GM19193 (cell line): ENCODE data around the gene SLC48A1.

Experiments
- POLR2A ChIP-seq: IDR thresholded peaks from 4 replicates; pipeline ENCODE4 v1.6.1; 2011; ENCODE audit not compliant: insufficient read depth, insufficient read length; ENCODE audit errors: extremely low read depth

The SLC48A1 gene

GRCh38 chr12:47763481-47764346, 9.3 kb upstream of the SLC48A1 start:
- no peak for TF ChIP-seq POLR2A

- no peak for TF ChIP-seq POLR2A
These were observed 6.4 kb upstream of the SLC48A1 start for GRCh38 chr12:47766502-47767215.

DNA sequence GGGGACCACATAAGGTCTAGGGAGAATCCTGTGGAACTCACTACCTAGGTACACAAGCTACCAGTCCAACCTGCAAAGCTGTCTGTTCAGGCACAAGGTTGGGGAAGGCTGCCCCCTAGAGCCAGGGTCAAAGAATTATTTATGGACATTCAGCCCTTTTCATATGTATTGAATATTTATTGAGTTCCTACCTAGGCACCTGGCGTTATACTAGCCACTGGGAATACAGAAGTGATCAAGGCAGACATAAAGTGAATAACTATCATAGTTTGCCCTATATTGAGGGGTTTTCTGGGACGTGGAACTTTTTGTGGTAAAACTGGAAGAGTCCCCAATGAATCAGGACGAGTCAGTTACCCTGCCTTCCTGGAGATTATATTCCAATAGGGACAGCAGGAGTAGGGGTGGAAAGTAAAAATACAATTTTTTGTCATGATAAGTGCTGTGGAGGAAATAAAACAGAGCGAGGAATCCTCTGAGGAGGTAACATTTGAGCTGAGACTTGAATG, 5.8 kb upstream of the SLC48A1 start:
- no peak for TF ChIP-seq POLR2A

DNA sequence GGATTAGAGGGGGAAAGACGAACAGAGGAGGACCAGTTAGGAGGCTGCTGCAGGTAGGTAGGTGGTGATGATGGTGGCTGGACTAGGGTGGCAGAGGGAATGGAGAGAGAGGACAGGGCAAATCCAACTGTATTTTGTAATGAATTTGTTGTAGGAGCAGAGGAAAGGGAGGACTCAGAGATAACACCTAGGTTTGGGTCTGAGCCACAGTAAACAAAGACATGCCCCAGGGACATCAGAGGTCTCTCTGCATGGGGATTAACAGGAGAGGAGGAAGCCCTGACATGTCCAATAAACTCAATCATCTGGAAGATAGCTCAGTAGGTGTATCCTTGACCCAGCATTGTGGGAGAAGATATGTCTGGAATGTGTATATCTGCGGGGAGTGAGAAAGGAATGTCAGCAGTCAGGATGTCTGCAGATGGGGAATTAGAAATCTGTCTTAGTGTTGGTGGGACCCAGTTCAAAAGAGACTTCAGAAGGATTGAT, 4.7 kb upstream of the SLC48A1 start:
- TF ChIP-seq POLR2A = no peak

DNA sequence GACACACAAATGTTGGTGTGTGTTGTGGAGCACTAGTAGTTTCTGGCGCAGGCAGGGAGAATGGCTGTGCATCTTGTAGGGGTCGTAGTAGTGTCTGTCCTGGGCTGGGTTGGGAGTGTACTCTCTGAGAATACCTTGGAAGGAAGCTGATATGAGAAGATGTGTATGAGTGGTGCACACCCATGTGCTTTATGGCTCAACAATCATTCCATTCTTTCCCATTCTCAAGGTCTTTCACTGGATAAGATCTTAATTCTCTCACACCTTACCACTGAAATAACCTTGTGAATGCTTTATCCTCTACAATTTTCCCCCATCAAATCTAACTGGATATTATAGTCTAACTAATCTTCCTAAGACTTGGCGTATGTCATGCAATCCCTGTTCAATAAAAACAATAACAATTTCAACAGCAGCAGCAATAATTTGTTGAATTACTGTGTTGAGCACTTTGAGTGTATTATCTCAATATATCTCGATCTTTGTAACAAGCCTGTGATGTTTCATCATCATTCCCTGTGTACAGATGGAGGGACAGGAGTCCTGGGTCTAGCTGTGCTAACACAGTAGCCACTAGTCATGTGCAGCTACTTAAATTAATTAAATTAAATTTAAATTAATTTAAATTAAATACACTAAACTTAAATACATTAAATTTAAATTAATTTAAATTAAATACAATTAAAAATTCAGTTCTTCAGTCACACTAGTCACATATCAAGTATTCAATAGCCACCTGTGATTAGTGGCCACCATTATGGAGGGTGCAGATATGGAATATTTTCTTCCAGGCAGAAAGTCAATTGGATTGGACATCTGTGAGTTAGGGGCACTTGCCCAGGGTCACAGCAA, 3.6 kb upstream of the SLC48A1 start:
- TF ChIP-seq POLR2A = no peak

DNA sequence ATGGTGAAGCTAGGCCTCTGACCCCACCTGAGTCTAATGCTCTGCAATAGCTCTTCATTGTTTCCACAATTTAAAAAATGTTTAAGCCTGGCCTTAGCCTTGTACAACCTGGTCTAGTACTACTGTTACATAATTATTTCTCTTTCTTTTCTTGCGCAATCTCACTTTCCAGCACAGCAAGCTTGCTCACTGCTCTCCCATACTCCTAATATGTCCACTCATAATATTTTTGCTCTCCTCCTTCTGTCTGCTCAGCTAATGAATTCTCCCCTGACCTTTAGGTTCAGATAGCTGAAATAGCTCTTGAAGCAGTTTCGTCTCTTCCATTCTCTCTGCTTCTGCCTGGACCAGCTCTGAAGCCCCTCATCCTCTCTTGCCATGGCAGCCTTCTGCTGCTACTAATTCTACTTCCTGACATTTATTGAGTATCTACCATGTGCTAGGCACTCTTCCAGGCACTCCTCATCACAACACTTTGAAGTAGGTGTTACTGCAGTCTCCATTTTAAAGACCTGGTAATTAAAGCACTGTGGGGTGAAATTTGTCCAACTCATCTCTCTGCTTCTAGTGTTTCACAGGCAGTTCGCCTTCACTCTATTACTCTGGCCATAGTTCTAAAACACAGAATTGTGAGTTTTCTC, 2.8 kb upstream of the SLC48A1 start:
- TF ChIP-seq POLR2A = no peak

- no peak for TF ChIP-seq POLR2A
These were observed 1.7 kb upstream of the SLC48A1 start for GRCh38 chr12:47771304-47771703.

- no peak for TF ChIP-seq POLR2A
These were observed 861 bp upstream of the SLC48A1 start for GRCh38 chr12:47772094-47772660.

GRCh38 chr12:47772738-47773061, 338 bp upstream of the SLC48A1 start:
- TF ChIP-seq POLR2A = no peak

DNA sequence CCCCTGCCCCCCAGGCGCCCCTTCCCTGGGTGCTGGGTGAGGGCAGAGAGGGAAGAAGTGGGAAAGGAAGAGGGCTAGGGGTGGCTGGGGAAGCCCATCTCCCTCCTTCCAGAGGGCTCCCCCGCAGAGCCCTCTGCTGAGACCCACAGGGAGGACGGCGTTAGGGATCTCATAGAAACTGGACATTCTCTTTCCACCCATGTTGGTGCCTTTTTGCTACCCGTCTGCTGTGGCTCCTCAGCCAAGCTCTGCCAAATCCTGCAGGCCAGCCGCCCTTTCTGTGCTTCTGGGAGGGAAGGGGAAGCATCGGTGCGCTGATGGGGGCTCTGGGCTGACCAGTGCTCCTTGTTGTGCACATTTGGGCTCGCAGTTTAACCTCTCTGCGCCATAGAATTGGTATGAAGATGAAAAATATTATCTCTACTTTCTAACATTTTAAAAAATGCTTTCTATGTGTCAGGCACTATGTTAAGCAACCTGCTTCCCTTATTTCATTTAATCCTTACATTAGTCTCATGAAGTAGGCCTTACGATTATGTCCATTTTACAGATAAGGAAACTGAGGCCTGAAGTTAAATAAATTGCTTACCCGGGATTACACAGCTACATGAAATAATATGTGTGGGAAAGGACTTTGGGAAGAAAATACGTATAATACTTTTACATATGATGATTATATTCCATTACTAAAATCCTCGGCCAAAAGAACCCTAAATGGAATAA, 981 bp downstream of the SLC48A1 start:
- no peak for TF ChIP-seq POLR2A

DNA sequence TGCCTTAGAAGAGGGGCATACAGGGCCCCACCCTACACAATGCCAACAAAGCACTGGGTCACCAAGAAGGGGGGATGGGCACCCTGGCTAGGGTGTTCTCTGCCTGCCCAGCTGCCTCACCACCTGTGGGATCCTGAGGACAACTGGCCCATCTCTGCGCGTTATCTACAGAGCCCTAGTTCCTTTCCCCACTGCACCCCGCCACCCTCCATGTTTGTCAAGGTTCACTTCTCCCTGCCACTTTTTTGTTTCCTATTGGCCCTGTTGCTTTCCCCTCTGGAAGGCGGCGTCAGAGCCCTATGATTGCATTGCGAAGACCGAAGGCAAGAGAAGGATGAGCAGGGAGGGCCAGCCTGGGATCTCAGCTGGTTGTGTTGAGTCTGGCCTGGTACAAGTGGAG, 1.6 kb downstream of the SLC48A1 start:
- TF ChIP-seq POLR2A = no peak

DNA sequence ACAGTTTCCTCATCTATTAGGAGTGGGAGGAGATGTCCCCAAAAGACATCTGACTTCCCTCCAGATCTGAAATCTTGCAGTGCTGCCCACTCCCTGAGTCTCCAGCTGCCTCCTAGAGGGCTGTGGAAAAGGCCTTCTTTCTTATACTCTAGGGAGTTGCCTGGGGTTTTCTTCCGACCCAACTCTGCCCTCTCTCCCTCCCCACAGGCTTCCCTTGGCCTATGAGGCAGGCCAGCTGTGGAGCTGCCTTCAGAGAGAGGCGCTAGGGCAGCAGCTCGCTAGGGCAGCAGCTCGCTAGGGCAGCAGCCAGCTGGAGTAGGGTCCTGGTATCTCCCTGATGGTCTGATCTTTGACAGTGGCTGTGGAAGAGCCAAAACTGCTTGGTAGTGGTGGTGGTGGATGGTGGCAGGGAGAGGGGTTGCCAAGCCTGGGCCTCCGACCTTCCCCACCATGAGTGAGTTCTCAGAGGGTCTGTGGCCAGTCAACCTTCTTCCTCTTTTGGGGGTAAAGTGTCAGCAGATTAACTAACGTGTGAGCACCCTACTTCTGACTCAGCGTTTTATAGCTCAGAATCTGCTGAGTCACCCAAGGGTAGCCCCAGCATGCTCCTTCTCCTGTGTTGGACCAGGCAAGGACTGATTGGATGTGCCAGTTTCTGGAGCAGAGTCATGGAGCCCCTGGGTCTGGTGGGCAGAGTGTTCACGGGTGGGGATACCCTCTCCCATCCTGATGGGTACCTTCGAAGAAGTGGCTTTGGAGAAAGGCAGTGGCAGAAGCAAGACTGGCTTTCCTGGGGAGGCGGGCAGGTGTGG, 2.3 kb downstream of the SLC48A1 start:
- TF ChIP-seq POLR2A = no peak
